GM12875 (cell line): Measurements from ENCODE around the gene PILRA.
"Not testable (repeated sequence)": the region's sequence is repeated elsewhere in the genome, so short reads cannot be mapped to it uniquely, and the experiment has no call there.

Experiments
- H3K4me3 ChIP-seq: one replicate; pipeline ENCODE4 v1.5.1; 2011; ENCODE audit warnings: low read depth, low read length, control low read depth
- TF ChIP-seq, protein P1 (sequence below): IDR thresholded peaks from 2 replicates; pipeline ENCODE4 v1.5.1; 2011; ENCODE audit warnings: low read depth, mild to moderate bottlenecking, control low read depth, inconsistent platforms, low read length, moderate library complexity, borderline replicate concordance; ENCODE audit not compliant: insufficient read depth

Gene PILRA

DNA sequence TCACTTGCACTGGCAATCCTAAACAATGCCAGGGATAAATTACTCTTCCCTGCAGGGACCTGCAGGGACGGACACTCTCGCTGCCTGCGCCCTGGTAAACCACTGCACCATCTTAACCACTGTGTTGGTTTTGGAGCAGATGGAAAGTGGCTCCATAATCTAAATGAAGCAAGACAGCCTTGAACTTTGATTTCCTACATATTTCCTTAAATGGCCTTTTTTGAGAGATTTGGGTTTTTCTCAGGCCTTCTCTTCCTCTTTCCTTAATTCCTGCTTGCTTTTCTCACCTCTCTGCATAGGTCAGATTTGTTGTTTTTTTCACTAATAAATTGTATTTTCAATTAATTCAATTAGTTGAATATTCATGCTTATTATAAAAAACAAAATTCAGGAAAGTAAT lies 2.8 kb downstream of the PILRA start:
- no peak overlapping the region for H3K4me3 ChIP-seq
- TF ChIP-seq, protein P1, sequence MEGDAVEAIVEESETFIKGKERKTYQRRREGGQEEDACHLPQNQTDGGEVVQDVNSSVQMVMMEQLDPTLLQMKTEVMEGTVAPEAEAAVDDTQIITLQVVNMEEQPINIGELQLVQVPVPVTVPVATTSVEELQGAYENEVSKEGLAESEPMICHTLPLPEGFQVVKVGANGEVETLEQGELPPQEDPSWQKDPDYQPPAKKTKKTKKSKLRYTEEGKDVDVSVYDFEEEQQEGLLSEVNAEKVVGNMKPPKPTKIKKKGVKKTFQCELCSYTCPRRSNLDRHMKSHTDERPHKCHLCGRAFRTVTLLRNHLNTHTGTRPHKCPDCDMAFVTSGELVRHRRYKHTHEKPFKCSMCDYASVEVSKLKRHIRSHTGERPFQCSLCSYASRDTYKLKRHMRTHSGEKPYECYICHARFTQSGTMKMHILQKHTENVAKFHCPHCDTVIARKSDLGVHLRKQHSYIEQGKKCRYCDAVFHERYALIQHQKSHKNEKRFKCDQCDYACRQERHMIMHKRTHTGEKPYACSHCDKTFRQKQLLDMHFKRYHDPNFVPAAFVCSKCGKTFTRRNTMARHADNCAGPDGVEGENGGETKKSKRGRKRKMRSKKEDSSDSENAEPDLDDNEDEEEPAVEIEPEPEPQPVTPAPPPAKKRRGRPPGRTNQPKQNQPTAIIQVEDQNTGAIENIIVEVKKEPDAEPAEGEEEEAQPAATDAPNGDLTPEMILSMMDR = no peak

DNA sequence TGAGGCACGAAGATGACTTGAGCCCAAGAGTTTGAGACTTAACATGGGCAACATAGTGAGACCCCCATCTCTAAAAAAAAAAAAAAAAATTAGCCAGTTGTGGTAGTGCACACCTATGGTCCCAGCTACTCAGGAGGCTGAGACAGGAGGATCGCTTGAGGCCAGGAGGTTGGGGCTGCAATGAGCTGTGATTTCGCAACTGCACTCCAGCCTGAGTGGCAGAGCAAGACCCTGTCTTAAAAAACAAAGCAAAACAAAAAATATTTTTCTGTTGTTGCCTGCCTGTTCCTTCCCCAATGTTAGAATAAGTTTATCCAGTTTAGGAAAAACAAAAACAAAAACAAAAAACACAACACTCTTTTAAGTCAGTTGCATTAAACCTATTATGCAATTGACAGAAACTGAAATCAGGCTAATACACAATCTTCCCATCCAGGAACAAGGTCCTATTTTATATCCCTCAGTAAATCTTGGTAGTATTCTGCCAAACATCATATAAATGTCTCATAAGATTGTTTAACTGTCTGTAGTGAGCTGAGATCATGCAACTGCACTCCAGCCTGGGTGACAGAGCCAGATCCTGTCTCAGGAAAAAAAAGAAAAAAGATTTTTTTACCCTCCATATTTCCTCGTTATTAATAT lies 4.9 kb downstream of the PILRA start:
- no peak overlapping the region for H3K4me3 ChIP-seq
- TF ChIP-seq, protein P1 = no peak

DNA sequence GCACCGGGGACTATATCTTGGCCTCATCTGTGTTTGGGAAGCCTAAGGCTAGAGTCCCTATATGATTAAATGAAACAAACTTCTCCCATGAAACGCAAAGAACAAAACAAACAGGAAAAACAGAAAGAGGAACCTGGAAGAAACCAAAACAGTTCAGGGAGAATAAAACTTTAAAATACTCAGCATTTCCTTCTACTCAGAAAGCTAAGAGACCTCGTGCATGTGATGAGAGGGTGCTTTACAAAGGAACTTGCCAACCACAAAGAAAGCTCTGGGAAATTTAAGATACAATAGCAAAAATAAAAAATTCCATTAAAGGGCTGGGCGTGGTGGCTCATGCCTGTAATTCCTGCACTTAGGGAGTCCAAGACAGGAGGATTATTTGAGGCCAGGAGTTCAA lies 6.9 kb downstream of the PILRA start:
- H3K4me3 ChIP-seq = no peak overlapping the region
- TF ChIP-seq, protein P1 = no peak

DNA sequence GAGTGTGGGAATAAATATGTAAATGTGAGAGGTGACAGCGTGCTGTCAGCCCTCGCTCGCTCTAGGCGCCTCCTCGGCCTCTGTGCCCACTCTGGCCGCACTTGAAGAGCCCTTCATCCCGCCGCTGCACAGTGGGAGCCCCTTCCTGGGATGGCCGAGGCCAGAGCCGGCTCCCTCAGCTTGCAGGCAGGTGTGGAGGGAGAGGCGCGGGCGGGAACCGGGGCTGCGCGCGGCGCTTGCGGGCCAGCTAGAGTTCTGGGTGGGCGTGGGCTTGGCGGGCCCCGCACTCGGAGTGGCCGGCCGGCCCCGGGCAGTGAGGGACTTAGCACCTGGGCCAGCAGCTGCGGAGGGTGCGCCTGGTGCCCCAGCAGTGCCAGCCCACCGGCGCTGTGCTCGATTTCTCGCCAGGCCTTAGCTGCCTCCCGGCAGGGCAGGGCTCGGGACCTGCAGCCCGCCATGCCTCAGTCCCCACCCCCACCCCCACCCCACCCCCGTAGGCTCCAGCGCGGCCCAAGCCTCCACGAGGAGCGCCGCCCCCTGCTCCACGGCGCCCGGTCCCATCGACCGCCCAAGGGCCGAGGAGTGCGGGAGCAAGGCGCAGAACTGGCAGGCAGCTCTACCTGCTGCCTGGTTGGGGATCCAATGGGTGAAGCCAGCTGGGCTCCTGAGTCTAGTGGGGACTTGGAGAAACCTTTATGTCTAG lies 8.4 kb downstream of the PILRA start:
- not testable (repeated sequence) for H3K4me3 ChIP-seq

GRCh38 chr7:100382234-100382853 lies 9.1 kb downstream of the PILRA start:
- H3K4me3 ChIP-seq = not testable (repeated sequence)

GRCh38 chr7:100384628-100385294 lies 11.5 kb downstream of the PILRA start:
- TF ChIP-seq, protein P1 = no peak
- no peak overlapping the region for H3K4me3 ChIP-seq

DNA sequence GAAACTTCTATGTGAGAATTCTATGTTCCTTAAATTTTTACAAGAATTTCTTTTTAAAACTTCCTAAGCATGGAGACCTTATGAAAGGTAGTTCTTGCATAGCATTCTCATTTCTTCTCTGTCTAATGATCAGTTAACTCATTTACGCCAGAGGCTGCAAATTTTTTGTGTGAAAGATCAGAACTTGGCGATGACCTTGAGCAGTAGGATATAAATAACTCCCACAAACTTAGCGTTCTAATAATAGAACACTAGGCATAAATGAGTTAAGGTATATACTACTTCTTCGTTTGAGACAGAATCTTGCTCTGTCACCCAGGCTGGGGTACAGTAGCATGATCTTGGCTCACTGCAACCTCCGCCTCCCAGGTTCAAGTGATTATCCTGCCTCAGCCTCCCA lies 13.7 kb downstream of the PILRA start:
- TF ChIP-seq, protein P1 = no peak
- H3K4me3 ChIP-seq = no peak overlapping the region

DNA sequence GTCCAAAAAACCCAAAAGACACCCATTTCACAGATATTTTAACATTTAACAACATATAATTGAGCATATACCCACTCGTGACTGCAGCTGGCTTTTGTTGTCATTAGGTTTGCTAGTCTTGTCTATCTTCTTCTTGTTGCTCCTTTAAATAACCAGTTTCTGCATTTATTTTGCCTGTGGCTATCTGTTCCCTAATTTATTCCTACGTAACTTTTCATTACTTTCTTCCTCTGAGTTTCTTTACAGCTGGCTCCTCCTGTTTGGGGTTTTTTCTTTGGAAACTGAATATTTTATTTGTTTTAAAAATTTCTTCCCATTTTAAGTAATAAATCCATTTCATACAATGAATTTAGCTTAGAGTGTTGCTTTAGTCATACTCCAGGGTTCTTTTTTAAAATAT lies 14.4 kb downstream of the PILRA start:
- TF ChIP-seq, protein P1 = no peak
- no peak overlapping the region for H3K4me3 ChIP-seq
